A549 (cell line): ENCODE data around the gene SGSM2. TPM values are rescaled to one million over a fixed set of nuclear protein-coding genes. Genes with fewer than 3 reads are reported as not detected.
A peak's percentile ranks its signal among the peaks of the same experiment; 100 is the strongest.

Experiments used
- ATAC-seq, 2 experiments: fragments of 200-7000 bp in 1 of 2; fragments of >200 bp in 1 of 2; cut with Nextera tagmentation in 1 of 2; cut with Tn5 transposase in 1 of 2; 3 replicates each; pipeline versions ENCODE4 v1.8.0 to v1.9.1; 2018 to 2020; ENCODE audit warnings: mild to moderate bottlenecking in 1 of 2, moderate library complexity in 1 of 2
- CTCF ChIA-PET: fragments of 300-600 bp; sonication (Branson Sonifier 250); formaldehyde crosslinking; extraction: SDS; loops from one replicate; lab custom pipeline; 2021; ENCODE audit warnings: antibody characterized with exemption, inconsistent platforms; lab: Yijun Ruan, JAX
- POLR2A ChIA-PET: fragments of 350-600 bp; formaldehyde crosslinking; extraction: SDS; loops from one replicate; lab custom pipeline; 2021; ENCODE audit warnings: antibody characterized with exemption, inconsistent platforms; lab: Yijun Ruan, JAX
- DNase-seq, 2 experiments: peaks; one replicate each; pipeline versions ENCODE4 v3.0.0 to v3.0.0-alpha.2; 2011 to 2016; ENCODE audit warnings: low read depth in 1 of 2, low spot score in 1 of 2
- FAIRE-seq: peaks from 2 replicates; lab custom pipeline; 2011; peaks lifted over from hg19 to GRCh38; lab: Jason Lieb, UNC
- H3K27ac ChIP-seq, 2 experiments: fragments of >200 bp; sonication (Bioruptor Twin); formaldehyde crosslinking; 3 replicates each; pipeline ENCODE4 v1.5.1; 2016 to 2017
- H3K4me1 ChIP-seq: fragments of >200 bp; sonication (Bioruptor Twin); formaldehyde crosslinking; 3 replicates; pipeline ENCODE4 v1.6.1; 2016
- H3K4me2 ChIP-seq: fragments of >200 bp; sonication (Bioruptor Twin); formaldehyde crosslinking; 3 replicates; pipeline ENCODE4 v1.6.1; 2016
- H3K4me3 ChIP-seq: fragments of >200 bp; sonication (Bioruptor Twin); formaldehyde crosslinking; 3 replicates; pipeline ENCODE4 v1.5.1; 2016
- H3K9me3 ChIP-seq: fragments of >200 bp; sonication (Bioruptor Twin); formaldehyde crosslinking; 3 replicates; pipeline ENCODE4 v1.6.1; 2016
- CBX2 ChIP-seq: fragments of 200-600 bp; sonication (generic); IDR thresholded peaks from 2 replicates; pipeline ENCODE4 v1.6.1; 2016; ENCODE audit warnings: low read depth, mild to moderate bottlenecking, borderline replicate concordance
- CTCF ChIP-seq: fragments of >200 bp; sonication (Bioruptor Twin); formaldehyde crosslinking; IDR thresholded peaks from 3 replicates; pipeline ENCODE4 v1.5.1; 2016
- EP300 ChIP-seq, 2 experiments: fragments of >200 bp; sonication (Bioruptor Twin); formaldehyde crosslinking; IDR thresholded peaks; 2 replicates in 1 of 2; 3 replicates in 1 of 2; pipeline ENCODE4 v1.6.1; 2016 to 2017
- ESRRA ChIP-seq: fragments of 150-350 bp; IDR thresholded peaks from 2 replicates; pipeline ENCODE4 v1.6.1; 2014; ENCODE audit warnings: mild to moderate bottlenecking, low read length, borderline replicate concordance
- FOSL2 ChIP-seq, 2 experiments: fragments of 450-650 bp in 1 of 2; fragments of >200 bp in 1 of 2; sonication (Bioruptor Twin) in 1 of 2; formaldehyde crosslinking; IDR thresholded peaks; 2 replicates each; pipeline versions ENCODE4 v1.5.0 to v1.6.1; 2016 to 2020; ENCODE audit warnings: mild to moderate bottlenecking in 1 of 2, moderate library complexity in 1 of 2
- FOXS1 ChIP-seq: fragments of 250-450 bp; sonication (Bioruptor Pico); IDR thresholded peaks from 2 replicates; pipeline ENCODE4 v1.5.0; 2020; ENCODE audit warnings: mild to moderate bottlenecking, moderate library complexity
- JUNB ChIP-seq: fragments of >200 bp; sonication (Bioruptor Twin); formaldehyde crosslinking; IDR thresholded peaks from 2 replicates; pipeline ENCODE4 v1.6.1; 2016
- KDM1A ChIP-seq: fragments of 200-600 bp; sonication (generic); IDR thresholded peaks from 2 replicates; pipeline ENCODE4 v1.6.1; 2016; ENCODE audit warnings: low read depth, mild to moderate bottlenecking
- MAFK ChIP-seq: fragments of 450-650 bp; IDR thresholded peaks from 2 replicates; pipeline ENCODE4 v1.6.1; 2014; ENCODE audit not compliant: partially characterized antibody
- MAX ChIP-seq: IDR thresholded peaks from 2 replicates; pipeline ENCODE4 v1.6.1; 2012
- POLR2A ChIP-seq: IDR thresholded peaks from 2 replicates; pipeline ENCODE4 v1.6.1; 2012; ENCODE audit warnings: mild to moderate bottlenecking, low read length
- POLR2AphosphoS2 ChIP-seq: conservative IDR thresholded peaks from 2 replicates; pipeline ENCODE4 v1.6.1; 2012; ENCODE audit warnings: low read length, improper control_type of control experiment, inconsistent platforms
- RCOR1 ChIP-seq: fragments of 150-350 bp; IDR thresholded peaks from 2 replicates; pipeline ENCODE4 v1.6.1; 2014; ENCODE audit warnings: antibody characterized with exemption, low read length, low read depth
- REST ChIP-seq: fragments of 200-600 bp; sonication (generic); IDR thresholded peaks from 2 replicates; pipeline ENCODE4 v1.6.1; 2016; ENCODE audit warnings: antibody characterized with exemption, mild to moderate bottlenecking, moderate library complexity
- RFX5 ChIP-seq: fragments of 450-650 bp; IDR thresholded peaks from 2 replicates; pipeline ENCODE4 v1.7.1; 2014; ENCODE audit warnings: antibody characterized with exemption, mild to moderate bottlenecking, moderate library complexity
- RNF2 ChIP-seq: fragments of 200-600 bp; sonication (generic); IDR thresholded peaks from 2 replicates; pipeline ENCODE4 v1.6.1; 2016; ENCODE audit warnings: low read depth, mild to moderate bottlenecking, antibody characterized with exemption, moderate library complexity, borderline replicate concordance
- TFCP2L1 ChIP-seq: fragments of 250-450 bp; sonication (Bioruptor Pico); IDR thresholded peaks from 2 replicates; pipeline ENCODE4 v1.5.0; 2021; ENCODE audit warnings: mild to moderate bottlenecking
- TP53 ChIP-seq: fragments of 250-450 bp; sonication (Bioruptor Pico); IDR thresholded peaks from 2 replicates; pipeline ENCODE4 v1.5.0; 2021; ENCODE audit warnings: mild to moderate bottlenecking, moderate library complexity
- WGBS: methylation state at CpG from one replicate; pipeline ENCODE4 v1.1.6; 2017; ENCODE audit errors: missing lambda C conversion rate; 5-methylcytosine and 5-hydroxymethylcytosine counted together
- polyA plus RNA-seq, 4 experiments: library from polyadenylated mRNA; depleted of rRNA in 3 of 4; stranded (reverse); fragments of >200 nt; fragmentation: RNase III in 1 of 4; extraction: RNeasy Plus Mini Kit Qiagen cat#74134 plus additional on column Dnase treatment in 1 of 4; gene quantifications; 2 replicates in 3 of 4; 3 replicates in 1 of 4; pipeline ENCODE4 v1.2.3, GENCODE V29; 2011 to 2017
- TF ChIP-seq, protein P1 (sequence below): IDR thresholded peaks from 2 replicates; pipeline ENCODE4 v1.6.1; 2012; ENCODE audit warnings: low read depth, borderline replicate concordance
- TF ChIP-seq, protein P2 (sequence below): fragments of 150-350 bp; IDR thresholded peaks from 2 replicates; pipeline ENCODE4 v1.6.1; 2014; ENCODE audit warnings: low read depth, mild to moderate bottlenecking, low read length

SGSM2 gene
- polyA plus RNA-seq, 2 of the 4 experiments (the other 2 are of a cell fraction): 24.9 to 53.3 TPM

- Histone ChIP-seq H3K27ac (no peak overlapping the region), H3K4me3 (no peak overlapping the region), H3K4me2 (no peak overlapping the region)
- ATAC-seq (no peak), FAIRE-seq (peak; percentile 7)
- 91% methylated on average over 4 of the region's 4 CpGs for WGBS
- TF ChIP-seq REST (no peak), POLR2A (no peak), KDM1A (no peak), TP53 (CRISPR knock-in tag) (no peak), POLR2AphosphoS2 (no peak; the same call in 1 of the 2 replicates), ESRRA (no peak), CTCF (no peak)
- TF ChIP-seq, all 56 proteins: peak for 0
- no peak for DNase-seq
- ChIA-PET CTCF (interaction anchor here (2.1 to 28.1 kb wide), 3 partner anchors 8 to 19 kb away, joined by 7 to 1099 read pairs (median 117); no protein-coding TSS in a partner anchor), POLR2A (interaction anchor here (2.6 kb wide), 1 partner anchor 11 kb away, joined by 51 read pairs; no protein-coding TSS in a partner anchor)
- Histone ChIP-seq H3K9me3 (no peaks in the 10 kb centered on the region), H3K4me1 (peaks cover 61% of the 10 kb centered on the region)
Measured at GRCh38 chr17:2403044-2403443, 65.7 kb downstream of the SGSM2 start.

- no peak overlapping the region for H3K4me3 ChIP-seq
- peak overlapping the region; percentile 67 for H3K4me2 ChIP-seq
- no peak for ATAC-seq
- no peak for TF ChIP-seq RFX5
- no peak for TF ChIP-seq CBX2
- no peak for TF ChIP-seq MAX
- TF ChIP-seq, protein P1, sequence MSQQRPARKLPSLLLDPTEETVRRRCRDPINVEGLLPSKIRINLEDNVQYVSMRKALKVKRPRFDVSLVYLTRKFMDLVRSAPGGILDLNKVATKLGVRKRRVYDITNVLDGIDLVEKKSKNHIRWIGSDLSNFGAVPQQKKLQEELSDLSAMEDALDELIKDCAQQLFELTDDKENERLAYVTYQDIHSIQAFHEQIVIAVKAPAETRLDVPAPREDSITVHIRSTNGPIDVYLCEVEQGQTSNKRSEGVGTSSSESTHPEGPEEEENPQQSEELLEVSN: no peak
- TF ChIP-seq MAFK: peak; percentile 40
- TF ChIP-seq RNF2: no peak
- TF ChIP-seq RCOR1: no peak
- no peak for TF ChIP-seq FOXS1
- TF ChIP-seq JUNB: no peak
- no peak for TF ChIP-seq EP300 (IDR thresholded peaks at IDR 0.05)
- TF ChIP-seq, protein P2, sequence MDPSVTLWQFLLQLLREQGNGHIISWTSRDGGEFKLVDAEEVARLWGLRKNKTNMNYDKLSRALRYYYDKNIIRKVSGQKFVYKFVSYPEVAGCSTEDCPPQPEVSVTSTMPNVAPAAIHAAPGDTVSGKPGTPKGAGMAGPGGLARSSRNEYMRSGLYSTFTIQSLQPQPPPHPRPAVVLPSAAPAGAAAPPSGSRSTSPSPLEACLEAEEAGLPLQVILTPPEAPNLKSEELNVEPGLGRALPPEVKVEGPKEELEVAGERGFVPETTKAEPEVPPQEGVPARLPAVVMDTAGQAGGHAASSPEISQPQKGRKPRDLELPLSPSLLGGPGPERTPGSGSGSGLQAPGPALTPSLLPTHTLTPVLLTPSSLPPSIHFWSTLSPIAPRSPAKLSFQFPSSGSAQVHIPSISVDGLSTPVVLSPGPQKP: no peak
- no peak for TF ChIP-seq TFCP2L1 (CRISPR knock-in tag)
- TF ChIP-seq FOSL2 (IDR thresholded peaks at IDR 0.05): no peak
- 0 out of 2 replicates have a peak, but pooled peaks have one; percentile 35 for TF ChIP-seq FOSL2 (CRISPR knock-in tag; IDR thresholded peaks at IDR 0.05)
- no peak for TF ChIP-seq POLR2AphosphoS2
- TF ChIP-seq, all 56 proteins: peak for 2
- FAIRE-seq (no peak), DNase-seq (peak in 1 of 2 experiments; percentile 67)
- CTCF ChIA-PET: interaction anchor here (1.0 to 28.1 kb wide), 6 partner anchors 9 to 110 kb away, joined by 3 to 1099 read pairs (median 4); no protein-coding TSS in a partner anchor
- no peaks in the 10 kb centered on the region for H3K9me3 ChIP-seq
- POLR2A ChIA-PET: interaction anchor here (1.0 to 1.2 kb wide), 2 partner anchors 11 to 12 kb away, joined by 3 to 11 read pairs; no protein-coding TSS in a partner anchor
- 80% methylated on average over 14 of the region's 14 CpGs for WGBS
- H3K4me1 ChIP-seq: peaks cover 54% of the 10 kb centered on the region
- H3K27ac ChIP-seq: peak overlapping the region; percentile 69 to 89
Measured at GRCh38 chr17:2405247-2405926, 68.1 kb downstream of the SGSM2 start.
